B cell (primary cell): ENCODE measurements around the gene CCDC8.

Experiments
- EZH2 ChIP-seq: IDR thresholded peaks from 2 replicates; pipeline ENCODE4 v1.6.1; 2012; ENCODE audit warnings: borderline replicate concordance, low read depth, mild to moderate bottlenecking, moderate library complexity, low read length; ENCODE audit not compliant: insufficient read depth, poor library complexity, severe bottlenecking
- TF ChIP-seq, protein P1 (sequence below): fragments of 200-600 bp; IDR thresholded peaks from one replicate; pipeline ENCODE4 v1.8.0; 2022; ENCODE audit warnings: antibody characterized with exemption, mild to moderate bottlenecking

DNA sequence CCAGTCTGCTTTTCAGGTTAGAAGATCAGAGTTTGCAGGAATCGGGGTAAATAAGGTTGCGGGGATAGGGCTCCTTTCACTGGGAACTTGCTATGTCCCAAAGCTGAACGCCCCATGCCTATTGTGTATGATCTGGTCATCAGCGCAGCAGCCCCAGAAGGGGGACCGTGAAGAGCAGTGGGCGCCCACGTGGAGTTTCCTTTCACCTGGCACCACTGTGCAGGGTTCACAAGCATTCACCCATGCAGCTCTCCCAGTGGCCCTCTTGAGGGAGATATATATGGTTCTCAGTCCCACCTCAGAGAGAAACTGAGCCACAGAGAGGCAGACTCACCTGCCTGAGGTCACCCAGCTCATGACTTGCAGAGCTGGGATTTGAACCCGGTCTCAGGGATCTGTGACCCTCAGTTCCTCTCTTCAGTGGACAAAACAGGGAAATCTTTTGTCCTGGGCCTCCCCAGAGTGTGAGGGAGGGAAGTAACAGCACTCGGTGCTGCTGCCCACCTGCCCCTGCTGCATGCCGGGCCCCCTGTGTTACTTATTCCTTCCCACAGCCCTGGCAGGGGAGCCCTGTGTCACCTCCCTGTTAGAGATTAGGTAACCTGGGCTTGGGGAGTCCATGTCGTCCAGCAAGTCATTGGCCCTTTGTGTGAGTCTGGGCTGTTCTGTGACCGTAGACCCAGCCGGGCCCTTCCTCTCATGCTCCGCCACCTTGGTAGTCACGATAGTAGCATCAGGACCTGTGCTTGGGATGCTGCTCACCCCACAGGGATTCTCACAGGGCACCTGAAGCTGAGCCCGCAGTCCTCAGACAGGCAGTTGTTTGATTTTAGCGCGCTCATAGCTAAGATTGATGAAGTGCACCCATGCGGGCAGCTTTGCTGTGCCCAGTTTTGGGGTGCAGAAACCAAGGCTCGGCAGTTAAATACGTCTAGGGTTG is 38.6 kb downstream of the CCDC8 start:
- TF ChIP-seq, protein P1, sequence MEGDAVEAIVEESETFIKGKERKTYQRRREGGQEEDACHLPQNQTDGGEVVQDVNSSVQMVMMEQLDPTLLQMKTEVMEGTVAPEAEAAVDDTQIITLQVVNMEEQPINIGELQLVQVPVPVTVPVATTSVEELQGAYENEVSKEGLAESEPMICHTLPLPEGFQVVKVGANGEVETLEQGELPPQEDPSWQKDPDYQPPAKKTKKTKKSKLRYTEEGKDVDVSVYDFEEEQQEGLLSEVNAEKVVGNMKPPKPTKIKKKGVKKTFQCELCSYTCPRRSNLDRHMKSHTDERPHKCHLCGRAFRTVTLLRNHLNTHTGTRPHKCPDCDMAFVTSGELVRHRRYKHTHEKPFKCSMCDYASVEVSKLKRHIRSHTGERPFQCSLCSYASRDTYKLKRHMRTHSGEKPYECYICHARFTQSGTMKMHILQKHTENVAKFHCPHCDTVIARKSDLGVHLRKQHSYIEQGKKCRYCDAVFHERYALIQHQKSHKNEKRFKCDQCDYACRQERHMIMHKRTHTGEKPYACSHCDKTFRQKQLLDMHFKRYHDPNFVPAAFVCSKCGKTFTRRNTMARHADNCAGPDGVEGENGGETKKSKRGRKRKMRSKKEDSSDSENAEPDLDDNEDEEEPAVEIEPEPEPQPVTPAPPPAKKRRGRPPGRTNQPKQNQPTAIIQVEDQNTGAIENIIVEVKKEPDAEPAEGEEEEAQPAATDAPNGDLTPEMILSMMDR, result no peak
- no peak for TF ChIP-seq EZH2
